GM21717 (cell line): ENCODE data around the gene PPEF2.
"Not testable (repeated sequence)": the region's sequence is repeated elsewhere in the genome, so short reads cannot be mapped to it uniquely, and the experiment has no call there.

ENCODE experiments used
- ATAC-seq: cut with Tn5 transposase; IDR thresholded peaks from one replicate; pipeline ENCODE4 v1.9.1; 2021; ENCODE audit warnings: mild to moderate bottlenecking, moderate library complexity; ENCODE audit not compliant: unreplicated experiment

PPEF2 gene

GRCh38 chr4:75902352-75902751, at the start of gene PPEF2:
PPEF2 (minus strand) TSS chr4:75902452; CDS start chr4:75896325, 6,127 bp downstream.
- ATAC-seq: no peak

- ATAC-seq: no peak
Observed at GRCh38 chr4:75950213-75950815, 48.1 kb upstream of the PPEF2 start.

- peak; percentile 83 for ATAC-seq
Observed at GRCh38 chr4:75948822-75949444, 46.7 kb upstream of the PPEF2 start.

- peak; percentile 91 for ATAC-seq
Observed at GRCh38 chr4:75940692-75941253, 38.5 kb upstream of the PPEF2 start, which contains the start of gene NAAA. NAAA (minus strand) TSS chr4:75941013; CDS start chr4:75940949, 64 bp downstream.

GRCh38 chr4:75939890-75940691, 37.8 kb upstream of the PPEF2 start:
- ATAC-seq: peak; percentile 61

- ATAC-seq: no peak
Observed at GRCh38 chr4:75935628-75936027, 33.4 kb upstream of the PPEF2 start.

- ATAC-seq: no peak
Observed at GRCh38 chr4:75930152-75930551, 27.9 kb upstream of the PPEF2 start.

- ATAC-seq: not testable (repeated sequence)
Observed at GRCh38 chr4:75924916-75925315, 22.7 kb upstream of the PPEF2 start.

- ATAC-seq: no peak
Observed at GRCh38 chr4:75924309-75924827, 22.1 kb upstream of the PPEF2 start.

- ATAC-seq: no peak
Observed at GRCh38 chr4:75922588-75922987, 20.3 kb upstream of the PPEF2 start.

GRCh38 chr4:75921910-75922309, 19.7 kb upstream of the PPEF2 start:
- no peak for ATAC-seq

GRCh38 chr4:75920327-75920726, 18.1 kb upstream of the PPEF2 start:
- no peak for ATAC-seq

- ATAC-seq: no peak
Observed at GRCh38 chr4:75919920-75920319, 17.7 kb upstream of the PPEF2 start.

GRCh38 chr4:75916091-75916661, 13.9 kb upstream of the PPEF2 start:
- peak; percentile 62 for ATAC-seq

GRCh38 chr4:75912968-75913367, 10.7 kb upstream of the PPEF2 start:
- ATAC-seq: no peak

GRCh38 chr4:75910831-75911230, 8.6 kb upstream of the PPEF2 start:
- ATAC-seq: not testable (repeated sequence)

- no peak for ATAC-seq
Observed at GRCh38 chr4:75909405-75909804, 7.2 kb upstream of the PPEF2 start.

- ATAC-seq: no peak
Observed at GRCh38 chr4:75908555-75908954, 6.3 kb upstream of the PPEF2 start.

GRCh38 chr4:75907966-75908365, 5.7 kb upstream of the PPEF2 start:
- ATAC-seq: no peak

GRCh38 chr4:75904076-75904475, 1.8 kb upstream of the PPEF2 start:
- no peak for ATAC-seq

- ATAC-seq: no peak
Observed at GRCh38 chr4:75898536-75898935, 3.7 kb downstream of the PPEF2 start.
